Measurements from ENCODE around the gene DLEC1.
"Not testable (repeated sequence)": the region's sequence is repeated elsewhere in the genome, so short reads cannot be mapped to it uniquely, and the experiment has no call there.

DLEC1 gene

DNA sequence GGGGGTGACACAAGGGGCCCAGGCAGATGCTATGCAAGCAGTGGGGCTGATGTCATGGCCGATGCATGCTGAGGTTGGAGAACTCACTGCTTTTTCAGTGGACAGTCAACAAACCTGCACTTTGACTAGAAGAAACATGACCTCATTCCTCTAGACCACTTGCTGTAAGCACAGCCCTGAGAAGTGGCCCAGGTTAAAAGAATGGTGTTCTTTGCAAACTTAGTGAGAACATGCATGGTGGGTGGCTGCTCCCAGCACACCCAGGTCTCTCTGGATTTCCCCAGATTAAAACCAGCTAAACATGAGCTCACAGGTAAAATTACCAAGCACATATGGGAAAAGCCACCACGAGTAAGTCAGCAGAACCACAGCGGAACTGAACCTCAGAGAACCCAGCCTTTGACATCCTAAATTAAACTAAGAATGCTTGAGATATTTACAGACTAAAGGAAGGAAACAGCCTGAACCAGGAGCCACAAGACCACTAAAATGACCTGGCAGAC, 15.5 kb downstream of the DLEC1 start:
- no peak for DNase-seq (ENCODE audit: insufficient read length, low spot score)
- no peak for FAIRE-seq
- no peak for TF ChIP-seq POLR2A (IDR thresholded peaks at IDR 0.05; ENCODE audit: low read depth, low read length)

DNA sequence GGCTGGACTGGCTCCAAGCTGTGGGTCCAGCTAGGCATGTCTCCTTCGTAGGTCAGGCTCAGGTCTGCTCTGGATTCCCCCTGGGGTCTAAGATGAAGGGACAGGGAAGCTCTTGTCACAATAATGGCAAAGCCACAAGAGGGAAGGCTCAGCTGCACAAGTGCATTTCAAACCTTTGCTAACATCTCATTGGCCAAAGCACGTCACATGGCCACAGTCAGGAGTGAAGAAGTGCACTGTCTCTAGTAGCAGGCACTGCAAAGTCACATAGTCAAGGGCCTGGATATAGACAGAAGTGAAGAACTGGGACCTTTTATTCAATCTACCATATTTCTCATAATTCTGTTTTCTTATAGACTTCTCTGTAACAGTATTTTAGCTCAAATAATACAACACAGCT, 20.1 kb downstream of the DLEC1 start:
- TF ChIP-seq POLR2A (IDR thresholded peaks at IDR 0.05; ENCODE audit: low read depth, low read length), result no peak
- DNase-seq (ENCODE audit: insufficient read length, low spot score) (no peak), FAIRE-seq (no peak)

DNA sequence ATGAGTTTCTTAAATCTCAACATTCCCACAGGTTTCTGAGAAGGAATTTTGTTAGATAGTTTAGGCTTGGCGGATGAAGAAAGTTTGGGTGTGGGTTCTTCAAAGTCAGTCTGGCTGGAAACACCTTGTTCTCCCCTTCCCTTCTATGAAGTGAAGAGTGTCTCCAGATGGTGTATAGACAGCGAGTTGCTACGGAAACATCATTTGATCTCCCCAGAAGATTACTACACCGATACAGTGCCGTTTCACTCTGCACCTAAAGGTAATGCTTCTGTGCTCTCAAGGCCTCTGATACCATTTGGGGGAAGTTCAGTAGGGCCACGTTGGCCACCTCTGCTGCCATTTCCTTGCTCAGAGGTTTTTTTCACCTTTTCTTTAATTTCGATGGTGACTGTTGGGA, 20.6 kb downstream of the DLEC1 start:
- DNase-seq (ENCODE audit: insufficient read length, low spot score) (no peak), FAIRE-seq (no peak)
- no peak for TF ChIP-seq POLR2A (IDR thresholded peaks at IDR 0.05; ENCODE audit: low read depth, low read length)

DNA sequence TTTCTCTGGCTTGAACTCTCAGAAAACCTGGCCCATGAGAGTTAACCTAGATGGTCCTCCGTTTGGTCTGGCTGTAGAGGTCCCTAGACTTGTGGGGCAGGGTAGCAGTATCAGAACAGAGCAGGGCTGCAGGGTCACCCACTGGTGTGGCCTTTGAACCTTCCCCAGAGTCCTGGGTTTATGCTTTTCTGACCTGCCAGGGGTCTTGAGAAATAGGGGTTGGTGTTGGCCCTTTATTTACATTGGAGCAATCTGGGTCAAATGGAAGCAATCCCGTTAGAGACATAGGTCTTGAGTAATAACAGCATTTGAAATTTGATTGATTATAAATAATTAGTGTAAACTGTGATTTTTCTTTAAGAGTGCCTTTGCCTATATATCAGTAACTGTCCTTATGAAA, 23.8 kb downstream of the DLEC1 start:
- FAIRE-seq (no peak), DNase-seq (ENCODE audit: insufficient read length, low spot score) (no peak)
- TF ChIP-seq POLR2A (IDR thresholded peaks at IDR 0.05; ENCODE audit: low read depth, low read length), result no peak

DNA sequence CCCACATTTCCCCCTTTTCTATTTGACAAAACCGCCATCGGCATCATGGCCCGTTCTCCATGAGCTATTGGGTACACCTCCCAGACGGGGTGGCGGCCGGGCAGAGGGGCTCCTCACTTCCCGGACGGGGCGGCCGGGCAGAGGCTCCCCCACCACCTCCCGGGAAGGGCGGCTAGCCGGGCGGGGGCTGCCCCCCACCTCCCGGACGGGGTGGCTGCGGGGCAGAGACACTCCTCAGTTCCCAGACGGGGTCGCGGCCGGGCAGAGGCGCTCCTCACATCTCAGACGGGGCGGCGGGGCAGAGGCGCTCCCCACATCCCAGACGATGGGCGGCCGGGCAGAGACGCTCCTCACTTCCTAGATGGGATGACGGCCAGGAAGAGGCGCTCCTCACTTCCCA, 25.4 kb downstream of the DLEC1 start:
- not testable (repeated sequence) for FAIRE-seq

DNA sequence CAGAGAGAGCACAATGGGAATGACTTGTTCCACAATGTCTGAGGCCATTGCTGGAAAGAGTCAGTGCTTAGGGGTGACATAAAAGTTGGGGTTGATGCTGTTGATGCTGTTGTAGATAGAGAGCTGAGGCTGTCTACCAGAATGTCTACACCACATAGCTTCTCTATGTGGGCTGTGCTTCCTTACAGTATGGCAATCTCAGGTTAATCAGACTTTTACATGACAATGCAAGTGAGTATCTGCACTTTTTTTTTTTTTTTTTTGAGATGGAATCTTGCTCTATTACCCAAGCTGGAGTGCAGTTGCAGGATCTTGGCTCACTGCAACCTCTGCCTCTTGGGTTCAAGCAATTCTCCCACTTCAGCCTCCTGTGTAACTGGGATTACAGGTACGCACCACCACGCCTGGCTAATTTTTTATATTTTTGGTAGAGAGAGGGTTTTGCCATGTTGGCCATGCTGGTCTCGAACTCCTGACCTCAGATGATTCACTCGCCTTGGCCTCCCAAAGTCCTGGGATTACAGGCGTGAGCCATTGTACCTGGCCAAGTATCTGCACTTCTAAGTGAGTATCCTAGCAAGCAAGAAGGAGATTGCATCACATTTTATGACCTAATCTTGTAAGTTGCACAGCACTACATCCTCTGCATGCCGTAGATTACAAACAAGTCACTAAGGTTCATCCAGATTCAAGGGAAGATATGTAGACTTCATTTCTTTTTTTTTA, 28.7 kb downstream of the DLEC1 start:
- FAIRE-seq, result no peak
- no peak for DNase-seq (ENCODE audit: insufficient read length, low spot score)
- no peak for TF ChIP-seq POLR2A (IDR thresholded peaks at IDR 0.05; ENCODE audit: low read depth, low read length)

More for the DNA sequence above, 25.4 kb downstream of the DLEC1 start:
- DNase-seq (ENCODE audit: insufficient read length, low spot score), result not testable (repeated sequence)

DNA sequence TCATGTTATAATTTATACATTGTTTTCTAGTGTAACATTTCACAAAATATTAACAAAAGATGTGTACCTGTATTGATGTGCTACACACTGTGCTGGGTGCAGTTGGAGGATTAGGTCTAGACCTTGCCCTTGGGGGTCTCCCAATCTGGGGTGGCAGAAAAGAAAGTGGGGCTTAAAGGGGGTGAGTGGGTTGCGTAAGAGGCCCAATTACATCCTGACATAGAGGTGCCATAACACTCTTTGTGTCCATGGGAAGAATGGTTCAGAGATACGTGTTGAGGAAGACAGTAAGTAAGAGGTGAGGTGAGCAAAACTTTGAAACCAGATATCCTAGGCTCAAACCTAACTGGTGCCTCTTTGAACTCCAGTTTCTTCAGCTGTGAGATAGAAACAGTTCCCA, 31.0 kb downstream of the DLEC1 start:
- FAIRE-seq, result no peak
- no peak for TF ChIP-seq POLR2A (IDR thresholded peaks at IDR 0.05; ENCODE audit: low read depth, low read length)
- no peak for DNase-seq (ENCODE audit: insufficient read length, low spot score)

DNA sequence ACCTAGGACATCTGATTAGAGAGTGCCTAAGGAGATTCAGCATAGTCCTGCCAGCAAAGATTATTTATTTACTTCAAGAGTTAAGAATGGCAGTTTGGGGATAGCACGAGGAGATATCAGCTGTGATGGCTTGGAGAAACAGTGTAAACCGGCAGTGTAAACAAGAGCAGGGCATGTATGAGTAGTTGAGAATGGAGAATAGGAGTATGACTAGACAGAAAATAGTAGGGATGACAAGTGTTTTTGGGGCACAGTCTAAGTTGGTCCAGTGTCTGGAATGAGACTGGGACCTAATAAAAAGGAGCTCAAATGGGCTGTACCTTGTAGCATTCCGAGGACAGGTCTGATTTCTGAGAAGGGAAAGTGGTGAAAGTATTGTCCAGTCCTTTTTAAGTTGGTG, 38.1 kb downstream of the DLEC1 start:
- DNase-seq (ENCODE audit: insufficient read length, low spot score); FAIRE-seq: not testable (repeated sequence)

DNA sequence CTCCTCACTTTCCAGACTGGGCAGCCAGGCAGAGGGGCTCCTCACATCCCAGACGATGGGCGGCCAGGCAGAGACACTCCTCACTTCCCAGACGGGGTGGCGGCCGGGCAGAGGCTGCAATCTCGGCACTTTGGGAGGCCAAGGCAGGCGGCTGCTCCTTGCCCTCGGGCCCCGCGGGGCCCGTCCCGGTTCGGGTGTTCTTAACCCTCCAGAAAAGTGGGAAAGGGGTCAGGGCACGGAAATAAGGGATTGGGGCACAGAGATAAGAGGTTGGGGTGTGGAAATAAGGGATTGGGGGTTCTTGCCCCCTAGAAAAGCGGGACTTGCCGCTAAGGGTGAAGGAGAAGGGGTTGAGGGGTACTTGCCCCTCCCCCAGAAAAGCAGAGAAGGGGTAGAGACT, 43.3 kb downstream of the DLEC1 start:
- FAIRE-seq, result not testable (repeated sequence)

DNA sequence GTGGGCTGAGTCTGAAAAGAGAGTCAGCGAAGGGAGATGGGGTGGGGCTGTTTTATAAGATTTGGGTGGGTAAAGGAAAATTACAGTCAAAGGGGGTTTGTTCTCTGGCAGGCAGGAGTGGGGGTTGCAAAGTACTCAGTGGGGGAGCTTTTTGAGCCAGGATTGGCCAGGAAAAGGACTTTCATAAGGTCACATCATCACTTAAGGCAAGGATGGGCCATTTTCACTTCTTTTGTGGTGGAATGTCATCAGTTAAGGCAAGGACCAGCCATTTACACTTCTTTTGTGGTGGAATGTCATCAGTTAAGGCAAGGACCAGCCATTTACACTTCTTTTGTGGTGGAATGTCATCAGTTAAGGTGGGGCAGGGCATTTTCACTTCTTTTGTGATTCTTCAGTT, 44.2 kb downstream of the DLEC1 start:
- not testable (repeated sequence) for DNase-seq (ENCODE audit: insufficient read length, low spot score); FAIRE-seq

More for the DNA sequence above, 43.3 kb downstream of the DLEC1 start:
- not testable (repeated sequence) for DNase-seq (ENCODE audit: insufficient read length, low spot score)

DNA sequence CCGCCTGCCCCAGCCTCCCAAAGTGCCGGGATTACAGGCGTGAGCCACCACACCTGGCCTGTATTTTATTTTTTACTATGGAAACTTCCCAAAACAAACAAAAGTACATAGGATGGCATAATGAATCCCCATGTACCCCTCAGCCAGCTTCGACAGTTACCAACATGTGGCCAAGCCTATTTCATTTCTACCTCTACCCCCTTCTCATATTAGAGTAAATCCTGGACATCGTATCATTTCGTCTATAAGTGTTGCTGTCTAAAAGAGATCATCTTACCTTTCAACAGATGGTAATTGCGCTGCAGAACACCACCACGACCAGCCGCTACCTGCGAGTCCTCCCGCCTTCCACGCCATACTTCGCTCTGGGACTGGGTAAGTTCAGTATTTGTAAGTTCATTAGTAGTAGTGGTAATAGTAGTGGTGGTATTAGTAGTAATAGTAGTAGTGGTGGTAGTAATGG, 44.9 kb downstream of the DLEC1 start:
- FAIRE-seq (no peak), DNase-seq (ENCODE audit: insufficient read length, low spot score) (no peak)
- no peak for TF ChIP-seq POLR2A (IDR thresholded peaks at IDR 0.05; ENCODE audit: low read depth, low read length)

DNA sequence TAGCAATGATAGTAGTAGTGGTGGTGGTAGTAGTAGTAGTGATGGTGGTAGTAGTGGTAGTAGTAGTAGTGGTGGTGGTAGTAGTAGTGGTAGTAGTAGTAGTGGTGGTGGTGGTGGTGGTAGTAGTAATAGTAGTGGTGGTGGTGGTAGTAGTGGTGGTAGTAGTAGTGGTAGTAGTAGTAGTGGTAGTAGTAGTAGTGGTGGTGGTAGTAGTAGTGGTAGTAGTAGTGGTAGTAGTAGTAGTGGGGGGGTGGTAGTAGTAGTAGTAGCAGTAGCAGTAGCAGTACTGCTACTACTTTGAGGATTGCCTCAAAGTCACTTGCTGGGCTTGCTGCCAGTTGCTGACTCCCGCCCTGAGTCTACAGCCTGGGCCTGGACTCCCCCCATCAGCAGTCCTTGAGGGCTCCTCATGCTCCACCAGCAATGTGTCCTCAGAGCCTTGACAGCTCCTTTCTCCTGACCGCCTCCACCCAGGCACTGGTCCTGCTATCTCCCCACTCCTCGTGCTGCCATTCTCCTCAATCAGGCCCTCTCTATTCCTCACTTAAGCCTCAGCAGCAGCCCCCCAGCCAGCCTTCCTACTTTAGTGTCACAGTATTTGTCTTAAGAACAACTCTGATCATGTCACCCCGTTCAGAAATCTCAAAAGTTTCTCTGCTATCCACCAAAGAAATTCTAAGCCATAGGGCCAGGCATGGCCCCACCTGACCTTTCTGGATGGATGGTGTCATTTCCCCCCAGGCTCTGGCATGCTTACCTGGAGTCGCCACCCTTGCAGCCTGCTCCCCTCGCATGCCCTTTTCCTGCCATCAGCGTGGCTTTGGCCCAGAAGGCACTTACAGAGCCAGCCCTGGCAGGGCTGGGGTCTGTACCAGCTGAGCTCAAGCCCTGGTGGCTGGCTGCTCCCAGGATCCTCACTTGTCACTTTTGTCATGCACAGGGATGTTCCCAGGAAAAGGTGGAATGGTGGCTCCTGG, 45.6 kb downstream of the DLEC1 start:
- TF ChIP-seq POLR2A (IDR thresholded peaks at IDR 0.05; ENCODE audit: low read depth, low read length), result no peak
- FAIRE-seq (no peak), DNase-seq (ENCODE audit: insufficient read length, low spot score) (no peak)

DNA sequence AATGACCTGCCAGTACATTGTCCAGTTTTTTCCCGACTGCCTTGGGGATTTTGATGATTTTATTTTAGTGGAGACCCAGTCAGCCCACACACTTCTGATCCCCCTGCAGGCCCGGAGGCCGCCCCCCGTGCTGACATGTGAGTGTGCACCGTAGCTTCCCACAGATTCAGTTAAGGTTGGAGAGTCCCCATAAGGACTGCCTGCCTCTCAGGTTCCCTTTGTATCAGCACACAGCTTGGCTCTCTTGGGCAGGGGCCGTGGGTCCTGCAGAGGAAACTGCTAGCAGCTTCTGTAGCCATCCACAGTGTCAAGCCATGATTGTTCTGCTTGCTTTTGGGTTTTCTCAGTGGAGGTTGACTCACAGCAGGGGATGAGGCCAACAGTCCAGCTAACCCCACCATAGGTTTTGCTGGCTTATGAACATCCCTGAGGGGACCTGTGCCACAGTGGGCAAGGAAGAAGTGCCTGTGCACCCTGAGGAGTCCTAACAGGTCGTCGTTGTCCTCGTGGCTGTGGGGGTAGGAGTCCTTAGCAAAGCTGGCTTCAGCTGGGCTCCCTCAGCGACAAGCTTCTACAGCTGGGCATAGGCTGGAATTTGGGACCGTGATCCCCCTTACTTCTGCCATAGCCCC, 46.4 kb downstream of the DLEC1 start:
- no peak for FAIRE-seq
- no peak for TF ChIP-seq POLR2A (IDR thresholded peaks at IDR 0.05; ENCODE audit: low read depth, low read length)
- no peak for DNase-seq (ENCODE audit: insufficient read length, low spot score)

DNA sequence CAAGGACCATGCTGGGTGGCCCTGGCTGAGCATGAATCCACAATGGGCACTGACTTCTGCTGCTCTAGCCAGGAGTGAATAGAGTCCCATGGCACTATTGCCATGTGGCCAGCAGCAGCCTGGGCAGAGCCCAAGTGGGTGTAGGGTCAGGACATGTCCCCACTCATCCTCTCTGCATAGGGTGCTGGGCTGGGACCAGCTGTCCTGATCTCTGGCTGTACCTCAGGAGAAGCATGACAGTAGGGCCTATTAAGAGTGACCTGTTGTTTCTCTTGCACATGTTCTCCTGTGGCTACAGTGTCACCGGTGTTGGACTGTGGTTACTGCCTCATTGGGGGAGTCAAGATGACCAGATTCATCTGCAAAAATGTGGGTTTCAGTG, 46.9 kb downstream of the DLEC1 start:
- FAIRE-seq (no peak), DNase-seq (ENCODE audit: insufficient read length, low spot score) (no peak)
- TF ChIP-seq POLR2A (IDR thresholded peaks at IDR 0.05; ENCODE audit: low read depth, low read length), result no peak
